ENCODE measurements around the gene SLIT3.

- TF ChIP-seq CTCF (IDR thresholded peaks at IDR 0.05): no peak
- TF ChIP-seq POLR2AphosphoS5 (IDR thresholded peaks at IDR 0.05): no peak
- TF ChIP-seq EP300 (IDR thresholded peaks at IDR 0.05): no peak
These were observed 287.1 kb downstream of the SLIT3 start for GRCh38 chr5:169013846-169014245.

All from stomach (tissue), 4 donors.